Measurements from ENCODE around the gene GRAMD4. TPM values are rescaled to one million over a fixed set of nuclear protein-coding genes. Genes with fewer than 3 reads are reported as not detected.

The GRAMD4 gene
- total RNA-seq, 1 donor = 18.1 TPM

DNA sequence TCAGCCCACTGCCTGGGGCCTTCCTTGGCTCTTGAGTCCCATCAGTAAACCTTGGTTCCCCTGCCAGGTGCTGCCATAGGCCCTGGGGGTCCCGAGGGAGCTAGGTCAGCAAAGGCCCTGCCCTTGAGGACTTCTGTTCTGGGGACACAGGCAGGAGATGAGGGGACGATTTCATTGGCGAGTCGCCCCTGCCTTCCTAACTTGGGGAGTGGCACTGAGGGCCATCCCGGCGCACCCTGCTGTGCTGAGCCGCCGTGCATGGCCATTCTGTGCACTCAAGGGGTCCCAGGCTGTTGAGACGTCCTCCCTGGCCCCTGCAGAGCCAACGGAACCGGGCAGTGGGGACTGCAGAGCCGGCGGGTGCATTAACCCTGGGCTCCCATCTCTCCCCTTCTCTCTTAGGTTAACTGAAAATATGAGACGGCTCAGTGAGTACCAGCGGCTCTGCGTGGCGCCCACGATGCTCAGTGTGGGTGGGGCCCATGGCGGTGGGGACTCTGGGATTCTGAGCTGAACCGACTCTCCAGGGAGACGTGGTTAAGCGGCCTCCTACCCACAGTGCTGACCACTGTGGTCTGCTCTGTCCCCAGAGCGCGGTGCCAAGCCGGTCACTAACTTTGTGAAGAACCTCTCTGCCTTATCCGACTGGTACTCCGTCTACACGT lies 43.4 kb downstream of the GRAMD4 start:
- no peak overlapping the region for H3K4me3 ChIP-seq (ENCODE audit: low read depth, low read length)
- TF ChIP-seq, protein P1, sequence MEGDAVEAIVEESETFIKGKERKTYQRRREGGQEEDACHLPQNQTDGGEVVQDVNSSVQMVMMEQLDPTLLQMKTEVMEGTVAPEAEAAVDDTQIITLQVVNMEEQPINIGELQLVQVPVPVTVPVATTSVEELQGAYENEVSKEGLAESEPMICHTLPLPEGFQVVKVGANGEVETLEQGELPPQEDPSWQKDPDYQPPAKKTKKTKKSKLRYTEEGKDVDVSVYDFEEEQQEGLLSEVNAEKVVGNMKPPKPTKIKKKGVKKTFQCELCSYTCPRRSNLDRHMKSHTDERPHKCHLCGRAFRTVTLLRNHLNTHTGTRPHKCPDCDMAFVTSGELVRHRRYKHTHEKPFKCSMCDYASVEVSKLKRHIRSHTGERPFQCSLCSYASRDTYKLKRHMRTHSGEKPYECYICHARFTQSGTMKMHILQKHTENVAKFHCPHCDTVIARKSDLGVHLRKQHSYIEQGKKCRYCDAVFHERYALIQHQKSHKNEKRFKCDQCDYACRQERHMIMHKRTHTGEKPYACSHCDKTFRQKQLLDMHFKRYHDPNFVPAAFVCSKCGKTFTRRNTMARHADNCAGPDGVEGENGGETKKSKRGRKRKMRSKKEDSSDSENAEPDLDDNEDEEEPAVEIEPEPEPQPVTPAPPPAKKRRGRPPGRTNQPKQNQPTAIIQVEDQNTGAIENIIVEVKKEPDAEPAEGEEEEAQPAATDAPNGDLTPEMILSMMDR (IDR thresholded peaks at IDR 0.05; ENCODE audit: insufficient read depth, low read depth, low read length) = no peak
- no peak for DNase-seq (ENCODE audit: low read depth)

DNA sequence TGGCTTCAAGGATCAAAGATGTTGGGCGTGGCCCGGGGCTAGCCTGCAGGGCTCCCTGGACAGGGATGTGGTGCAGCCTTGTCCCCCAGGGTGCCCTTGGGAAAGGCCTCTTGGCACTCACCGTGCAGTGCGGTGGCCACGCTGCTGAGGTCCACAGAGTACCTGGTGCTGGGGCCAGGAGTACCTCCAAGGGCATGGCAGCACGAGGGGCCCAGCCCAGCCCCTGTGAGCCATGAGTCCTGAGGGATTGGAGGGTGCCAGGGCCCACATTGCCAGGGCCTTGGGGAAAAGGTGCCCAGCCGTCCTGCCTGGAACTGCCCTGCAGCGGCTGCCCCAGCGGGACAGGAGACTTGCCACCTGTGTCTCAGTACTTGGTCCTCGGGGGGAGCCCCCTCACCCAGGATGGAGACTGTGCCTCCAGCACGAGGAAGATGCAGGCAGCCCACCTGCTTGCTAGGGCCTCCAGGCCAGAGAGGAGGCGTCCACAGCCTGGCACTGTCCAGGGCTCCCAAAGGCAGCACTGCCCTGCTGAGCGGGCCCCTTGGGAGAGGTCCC lies 44.2 kb downstream of the GRAMD4 start:
- H3K4me3 ChIP-seq (ENCODE audit: low read depth, low read length) = no peak overlapping the region
- DNase-seq (ENCODE audit: low read depth) = no peak
- TF ChIP-seq, protein P1 (IDR thresholded peaks at IDR 0.05; ENCODE audit: insufficient read depth, low read depth, low read length) = no peak

DNA sequence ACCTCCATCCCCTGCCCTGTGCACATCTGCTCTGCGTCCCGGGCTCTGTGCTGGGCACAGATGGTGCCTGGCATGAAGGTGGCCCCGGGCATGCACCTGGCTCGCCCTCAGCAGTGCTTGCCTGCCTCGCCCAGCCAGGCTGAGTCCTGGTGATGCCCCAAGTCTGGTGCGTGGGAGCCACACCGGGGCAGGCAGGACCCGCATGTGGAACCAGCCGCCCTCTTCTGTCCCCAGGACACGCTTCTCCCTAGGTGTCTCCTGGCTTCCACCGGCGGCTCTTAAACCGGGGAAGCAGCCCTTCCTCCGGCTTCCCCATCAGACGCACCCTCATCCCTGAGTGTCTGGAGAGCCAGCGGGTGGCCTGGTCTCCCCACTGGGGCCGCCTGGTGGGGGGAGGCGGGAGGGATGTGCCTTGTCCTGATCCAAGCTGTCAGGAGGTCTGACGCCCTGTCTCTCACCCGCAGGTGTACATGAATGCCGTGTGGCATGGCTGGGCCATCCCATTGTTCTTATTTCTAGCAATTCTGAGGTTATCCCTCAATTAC lies 45.0 kb downstream of the GRAMD4 start:
- TF ChIP-seq, protein P1 (IDR thresholded peaks at IDR 0.05; ENCODE audit: insufficient read depth, low read depth, low read length) = no peak
- DNase-seq (ENCODE audit: low read depth) = no peak
- no peak overlapping the region for H3K4me3 ChIP-seq (ENCODE audit: low read depth, low read length)

DNA sequence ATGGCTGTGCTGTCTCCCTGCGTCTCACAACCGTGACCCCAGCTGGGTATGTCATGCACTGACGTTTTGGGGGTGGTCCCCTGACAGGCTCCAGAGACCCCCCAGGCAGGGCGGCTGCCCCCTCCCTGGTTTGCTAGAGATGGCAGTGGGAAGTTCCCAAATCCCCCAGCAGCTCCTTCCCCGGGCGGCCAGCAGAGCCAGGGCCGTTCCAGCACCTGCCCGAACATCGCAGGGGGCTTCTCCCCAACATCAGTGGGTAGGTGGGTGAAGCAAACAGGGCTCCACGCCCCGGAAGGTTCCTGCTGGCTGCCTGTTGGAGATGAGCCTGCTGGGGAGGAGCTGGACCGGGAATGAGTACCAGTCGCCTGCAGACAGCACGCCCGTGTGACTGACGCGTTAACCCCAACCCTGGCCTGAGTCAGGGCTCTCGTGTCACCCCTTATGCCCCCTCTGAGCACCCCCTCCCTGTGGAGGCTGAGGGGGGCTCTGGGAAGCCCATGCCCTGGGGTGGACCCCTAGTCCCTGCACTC lies 45.6 kb downstream of the GRAMD4 start:
- DNase-seq (ENCODE audit: low read depth) = no peak
- TF ChIP-seq, protein P1 (IDR thresholded peaks at IDR 0.05; ENCODE audit: insufficient read depth, low read depth, low read length) = no peak
- H3K4me3 ChIP-seq (ENCODE audit: low read depth, low read length) = no peak overlapping the region

DNA sequence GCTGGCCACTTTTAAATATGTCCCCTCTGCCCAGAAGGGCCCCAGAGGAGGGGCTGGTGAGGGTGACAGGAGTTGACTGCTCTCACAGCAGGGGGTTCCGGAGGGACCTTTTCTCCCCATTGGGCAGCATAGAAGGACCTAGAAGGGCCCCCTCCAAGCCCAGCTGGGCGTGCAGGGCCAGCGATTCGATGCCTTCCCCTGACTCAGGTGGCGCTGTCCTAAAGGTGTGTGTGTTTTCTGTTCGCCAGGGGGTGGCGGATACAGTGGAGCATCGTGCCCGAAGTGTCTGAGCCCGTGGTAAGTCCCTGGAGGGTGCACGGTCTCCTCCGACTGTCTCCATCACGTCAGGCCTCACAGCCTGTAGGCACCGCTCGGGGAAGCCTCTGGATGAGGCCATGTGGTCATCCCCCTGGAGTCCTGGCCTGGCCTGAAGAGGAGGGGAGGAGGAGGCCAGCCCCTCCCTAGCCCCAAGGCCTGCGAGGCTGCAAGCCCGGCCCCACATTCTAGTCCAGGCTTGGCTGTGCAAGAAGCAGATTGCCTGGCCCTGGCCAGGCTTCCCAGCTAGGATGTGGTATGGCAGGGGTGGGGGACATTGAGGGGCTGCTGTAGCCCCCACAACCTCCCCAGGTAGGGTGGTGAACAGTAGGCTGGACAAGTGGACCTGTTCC lies 46.5 kb downstream of the GRAMD4 start:
- no peak overlapping the region for H3K4me3 ChIP-seq (ENCODE audit: low read depth, low read length)
- DNase-seq (ENCODE audit: low read depth) = no peak
- TF ChIP-seq, protein P1 (IDR thresholded peaks at IDR 0.05; ENCODE audit: insufficient read depth, low read depth, low read length) = no peak

DNA sequence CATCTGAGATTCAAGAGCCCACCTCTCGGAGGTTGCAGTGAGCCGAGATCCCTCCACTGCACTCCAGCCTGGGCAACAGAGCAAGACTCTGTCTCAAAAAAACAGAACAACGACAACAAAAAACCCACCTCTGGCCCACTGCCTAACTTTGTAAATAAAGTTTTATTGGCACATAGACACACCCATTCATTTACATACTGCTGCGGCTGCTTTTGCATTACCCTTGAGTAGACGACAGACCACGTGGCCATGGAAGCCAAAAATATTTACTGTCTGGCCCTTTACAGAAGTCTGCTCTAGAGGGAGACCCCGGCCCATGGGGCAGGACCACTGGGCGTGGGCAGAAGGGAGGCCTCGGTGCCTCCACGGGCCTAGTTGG lies 47.0 kb downstream of the GRAMD4 start:
- no peak for DNase-seq (ENCODE audit: low read depth)
- TF ChIP-seq, protein P1 (IDR thresholded peaks at IDR 0.05; ENCODE audit: insufficient read depth, low read depth, low read length) = no peak

More for the DNA sequence above, 47.0 kb downstream of the GRAMD4 start:
- H3K4me3 ChIP-seq (ENCODE audit: low read depth, low read length) = no peak overlapping the region

Measured in fibroblast of villous mesenchyme (primary cell).